Upper lobe of left lung (tissue), 4 donors: ENCODE measurements around the gene SMIM8.

Experiments
- CTCF ChIP-seq, 6 experiments: fragments of 450-650 bp in 4 of 6; fragments of 200-600 bp in 2 of 6; sonication (generic) in 2 of 6; IDR thresholded peaks; one replicate each; pipeline ENCODE4 v1.5.1; 2016 to 2019; ENCODE audit warnings: antibody characterized with exemption in 6 of 6
- EP300 ChIP-seq, 4 donors: sonication (generic); formaldehyde crosslinking; IDR thresholded peaks; one replicate each; pipeline ENCODE4 v1.5.1; 2017; ENCODE audit warnings: antibody characterized with exemption in 4 of 4, control low read depth in 2 of 4
- POLR2A ChIP-seq, 4 donors: fragments of 450-650 bp; IDR thresholded peaks; one replicate each; pipeline ENCODE4 v1.5.1; 2016 to 2017; ENCODE audit warnings: antibody characterized with exemption in 4 of 4, mild to moderate bottlenecking in 2 of 4
- POLR2AphosphoS5 ChIP-seq, 2 donors: sonication (generic); formaldehyde crosslinking; IDR thresholded peaks; one replicate each; pipeline ENCODE4 v1.5.1; 2017; ENCODE audit warnings: antibody characterized with exemption in 2 of 2

GRCh38 chr6:87373377-87373776 is 51.0 kb downstream of the SMIM8 start:
- TF ChIP-seq CTCF (IDR thresholded peaks at IDR 0.05) (no peak), POLR2A (IDR thresholded peaks at IDR 0.05) (no peak), POLR2AphosphoS5 (IDR thresholded peaks at IDR 0.05) (no peak), EP300 (IDR thresholded peaks at IDR 0.05) (no peak)
